OCI-LY1 (cell line): ENCODE data around the gene CERS6.
"Not testable (repeated sequence)": the region's sequence is repeated elsewhere in the genome, so short reads cannot be mapped to it uniquely, and the experiment has no call there.

Source experiments
- H2AFZ ChIP-seq: fragments of 200-600 bp; sonication (generic), shearing (Covaris generic); 2 replicates; pipeline ENCODE4 v1.6.0; 2014; ENCODE audit warnings: antibody characterized with exemption, mild to moderate bottlenecking, low read length
- H3F3A ChIP-seq: fragments of 200-600 bp; sonication (generic), shearing (Covaris generic); 2 replicates; pipeline ENCODE4 v1.6.0; 2014; ENCODE audit warnings: mild to moderate bottlenecking, antibody characterized with exemption, low read length, moderate library complexity; ENCODE audit not compliant: insufficient read depth
- H3K27ac ChIP-seq: fragments of 200-600 bp; sonication (generic); 2 replicates; pipeline ENCODE4 v1.5.1; 2014; ENCODE audit warnings: low read length, mixed run types, mild to moderate bottlenecking, low read depth; ENCODE audit not compliant: poor library complexity, severe bottlenecking
- H3K27me3 ChIP-seq: fragments of 200-600 bp; sonication (generic); 2 replicates; pipeline ENCODE4 v1.6.0; 2014; ENCODE audit warnings: antibody characterized with exemption, mild to moderate bottlenecking, low read length, moderate library complexity; ENCODE audit not compliant: insufficient read depth
- H3K36me3 ChIP-seq: fragments of 200-600 bp; sonication (generic); 2 replicates; pipeline ENCODE4 v1.6.1; 2014; ENCODE audit warnings: mild to moderate bottlenecking, antibody characterized with exemption, low read length, moderate library complexity, mixed read lengths; ENCODE audit not compliant: insufficient read depth
- H3K4me1 ChIP-seq: fragments of 200-600 bp; sonication (generic); 2 replicates; pipeline ENCODE4 v1.5.1; 2014; ENCODE audit warnings: mild to moderate bottlenecking, low read length, moderate library complexity; ENCODE audit not compliant: insufficient read depth, severe bottlenecking
- H3K4me2 ChIP-seq: fragments of 200-600 bp; sonication (generic), shearing (Covaris generic); 2 replicates; pipeline ENCODE4 v1.6.1; 2014; ENCODE audit warnings: low read length
- H3K4me3 ChIP-seq: fragments of 200-600 bp; sonication (generic); 2 replicates; pipeline ENCODE4 v1.5.1; 2014; ENCODE audit warnings: low read length, low read depth, mild to moderate bottlenecking, mixed read lengths; ENCODE audit not compliant: poor library complexity, severe bottlenecking
- H3K79me2 ChIP-seq: fragments of 200-600 bp; shearing (Covaris generic); 2 replicates; pipeline ENCODE4 v1.6.1; 2016; ENCODE audit warnings: mixed run types, low read length, mixed read lengths; ENCODE audit not compliant: insufficient read depth
- H3K9ac ChIP-seq: fragments of 200-600 bp; sonication (generic), shearing (Covaris generic); 2 replicates; pipeline ENCODE4 v1.6.1; 2014; ENCODE audit warnings: mild to moderate bottlenecking, low read length, mixed read lengths
- H3K9me2 ChIP-seq: fragments of 200-600 bp; sonication (generic), shearing (Covaris generic); 2 replicates; pipeline ENCODE4 v1.6.1; 2014; ENCODE audit warnings: low read depth, mild to moderate bottlenecking, low read length, mixed read lengths
- H3K9me3 ChIP-seq: fragments of 200-600 bp; shearing (Covaris generic); 2 replicates; pipeline ENCODE4 v1.6.1; 2014; ENCODE audit warnings: low read length, mixed read lengths
- H4K20me1 ChIP-seq: fragments of 200-600 bp; sonication (generic), shearing (Covaris generic); 2 replicates; pipeline ENCODE4 v1.6.0; 2016; ENCODE audit warnings: mild to moderate bottlenecking, low read length; ENCODE audit not compliant: insufficient read depth
- EZH2 ChIP-seq: fragments of 200-600 bp; sonication (generic), shearing (Covaris generic); IDR thresholded peaks from 2 replicates; pipeline ENCODE4 v1.8.0; 2017; ENCODE audit warnings: borderline replicate concordance, mixed run types, mild to moderate bottlenecking, antibody characterized with exemption, low read length, moderate library complexity, mixed read lengths
- TF ChIP-seq, protein P1 (sequence below): fragments of 200-600 bp; sonication (generic), shearing (Covaris generic); IDR thresholded peaks from 2 replicates; pipeline ENCODE4 v1.5.1; 2017; ENCODE audit warnings: mild to moderate bottlenecking, antibody characterized with exemption, low read length, moderate library complexity, mixed read lengths

The CERS6 gene

DNA sequence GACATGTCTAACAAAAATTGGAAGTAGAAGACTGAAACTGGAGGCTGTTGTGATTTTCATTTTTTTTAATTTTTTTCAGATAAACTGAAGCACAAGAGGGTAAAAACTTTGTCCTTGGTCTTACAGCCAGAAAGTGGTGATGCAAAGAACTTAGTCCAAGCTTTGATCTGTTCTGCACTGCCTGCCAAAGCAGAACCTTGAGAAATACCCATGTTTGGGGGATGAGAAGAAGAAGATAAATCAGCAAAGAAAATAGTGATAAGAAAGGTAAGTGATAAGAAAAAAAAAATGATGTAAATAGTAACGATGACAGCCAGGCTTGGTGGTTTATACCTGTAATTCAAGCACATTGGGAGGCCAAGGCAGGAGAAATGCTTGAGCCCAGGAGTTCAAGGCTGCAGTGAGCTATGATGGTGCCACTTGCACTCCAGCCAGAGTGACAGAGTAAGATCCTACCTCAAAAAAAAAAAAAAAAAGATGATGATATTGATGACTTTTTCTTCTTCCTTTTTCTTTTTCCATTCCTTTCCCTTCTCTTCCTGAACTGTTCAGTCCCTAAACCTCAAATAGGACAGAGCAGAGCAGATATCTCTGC lies 331.8 kb downstream of the CERS6 start:
- H3K4me3 ChIP-seq = no peak overlapping the region
- H3K27ac ChIP-seq = no peak overlapping the region
- no peak overlapping the region for H3K4me2 ChIP-seq
- no peaks in the 10 kb centered on the region for H3K9me2 ChIP-seq
- H3K4me1 ChIP-seq = no peaks in the 10 kb centered on the region
- H3K27me3 ChIP-seq = no peaks in the 10 kb centered on the region
- no peaks in the 10 kb centered on the region for H3K79me2 ChIP-seq
- H3F3A ChIP-seq = no peaks in the 10 kb centered on the region
- TF ChIP-seq, protein P1, sequence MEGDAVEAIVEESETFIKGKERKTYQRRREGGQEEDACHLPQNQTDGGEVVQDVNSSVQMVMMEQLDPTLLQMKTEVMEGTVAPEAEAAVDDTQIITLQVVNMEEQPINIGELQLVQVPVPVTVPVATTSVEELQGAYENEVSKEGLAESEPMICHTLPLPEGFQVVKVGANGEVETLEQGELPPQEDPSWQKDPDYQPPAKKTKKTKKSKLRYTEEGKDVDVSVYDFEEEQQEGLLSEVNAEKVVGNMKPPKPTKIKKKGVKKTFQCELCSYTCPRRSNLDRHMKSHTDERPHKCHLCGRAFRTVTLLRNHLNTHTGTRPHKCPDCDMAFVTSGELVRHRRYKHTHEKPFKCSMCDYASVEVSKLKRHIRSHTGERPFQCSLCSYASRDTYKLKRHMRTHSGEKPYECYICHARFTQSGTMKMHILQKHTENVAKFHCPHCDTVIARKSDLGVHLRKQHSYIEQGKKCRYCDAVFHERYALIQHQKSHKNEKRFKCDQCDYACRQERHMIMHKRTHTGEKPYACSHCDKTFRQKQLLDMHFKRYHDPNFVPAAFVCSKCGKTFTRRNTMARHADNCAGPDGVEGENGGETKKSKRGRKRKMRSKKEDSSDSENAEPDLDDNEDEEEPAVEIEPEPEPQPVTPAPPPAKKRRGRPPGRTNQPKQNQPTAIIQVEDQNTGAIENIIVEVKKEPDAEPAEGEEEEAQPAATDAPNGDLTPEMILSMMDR = no peak
- TF ChIP-seq EZH2 = no peak
- no peaks in the 10 kb centered on the region for H4K20me1 ChIP-seq
- no peaks in the 10 kb centered on the region for H3K36me3 ChIP-seq
- H2AFZ ChIP-seq = no peak overlapping the region
- no peaks in the 10 kb centered on the region for H3K9me3 ChIP-seq
- no peak overlapping the region for H3K9ac ChIP-seq

DNA sequence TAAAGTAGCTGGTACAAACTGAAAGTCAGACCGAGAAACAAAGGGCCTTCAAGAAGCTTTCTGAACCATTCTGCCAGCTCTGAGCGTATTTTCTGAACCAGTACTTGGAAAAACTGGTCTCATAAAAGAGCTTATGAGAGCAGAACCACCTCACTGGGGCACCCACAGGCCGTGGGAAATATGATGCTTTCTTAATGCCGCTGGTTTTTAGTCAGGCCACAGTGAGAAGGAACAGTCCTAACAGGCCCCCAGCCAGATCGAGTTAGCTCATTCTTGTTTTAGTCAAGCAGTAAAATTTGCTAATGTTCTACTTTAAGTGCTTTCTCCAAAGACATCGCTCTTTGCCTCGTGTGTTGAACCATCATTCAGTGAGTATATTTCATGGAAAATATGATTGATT lies 333.7 kb downstream of the CERS6 start:
- TF ChIP-seq, protein P1 = no peak
- TF ChIP-seq EZH2 = no peak
- Histone ChIP-seq H3K4me2 (no peak overlapping the region), H3K79me2 (no peaks in the 10 kb centered on the region), H3K9me3 (no peaks in the 10 kb centered on the region), H3K4me1 (no peaks in the 10 kb centered on the region), H2AFZ (no peak overlapping the region), H3K27me3 (no peaks in the 10 kb centered on the region), H3K9me2 (no peaks in the 10 kb centered on the region), H3K4me3 (no peak overlapping the region), H3K9ac (no peak overlapping the region), H3K27ac (no peak overlapping the region), H4K20me1 (no peaks in the 10 kb centered on the region), H3F3A (no peaks in the 10 kb centered on the region), H3K36me3 (no peaks in the 10 kb centered on the region)

DNA sequence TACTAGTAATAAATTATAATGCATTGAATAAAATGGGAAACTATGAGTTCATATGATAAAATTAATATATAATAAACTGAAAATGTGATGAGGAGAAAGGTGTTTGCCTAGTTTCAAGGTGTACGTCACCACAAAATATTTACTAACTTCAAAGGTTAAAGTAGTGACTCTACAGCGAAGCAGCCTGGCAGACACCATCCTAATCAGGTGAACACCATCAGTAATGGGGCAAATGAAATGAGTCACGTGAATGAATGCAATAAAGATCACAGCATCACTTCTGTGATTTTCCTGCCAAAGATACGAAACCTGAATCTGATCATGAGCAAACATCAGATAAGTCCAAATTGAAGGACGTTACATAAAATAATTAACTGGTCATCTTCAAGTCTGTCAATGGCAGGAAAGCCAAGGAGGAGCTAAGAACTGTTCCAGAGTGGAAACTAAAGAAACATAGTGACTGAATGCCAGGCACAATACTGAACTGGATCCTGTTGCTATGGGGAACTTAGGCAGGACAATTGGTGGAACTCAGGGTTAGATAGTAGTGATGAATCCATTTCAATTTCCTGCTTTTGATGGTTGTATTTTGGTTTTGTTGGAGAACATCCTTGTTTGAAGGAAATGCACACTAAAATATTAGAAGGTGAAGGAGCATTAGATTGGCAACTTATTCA lies 334.3 kb downstream of the CERS6 start:
- Histone ChIP-seq H3K4me1 (no peaks in the 10 kb centered on the region), H3K79me2 (no peaks in the 10 kb centered on the region), H3K9ac (no peak overlapping the region), H3K4me3 (no peak overlapping the region), H3K27ac (no peak overlapping the region), H3K36me3 (no peaks in the 10 kb centered on the region), H2AFZ (no peak overlapping the region), H3F3A (no peaks in the 10 kb centered on the region), H3K27me3 (no peaks in the 10 kb centered on the region), H3K9me2 (no peaks in the 10 kb centered on the region), H3K4me2 (no peak overlapping the region), H3K9me3 (no peaks in the 10 kb centered on the region), H4K20me1 (no peaks in the 10 kb centered on the region)
- TF ChIP-seq, protein P1 = no peak
- no peak for TF ChIP-seq EZH2

DNA sequence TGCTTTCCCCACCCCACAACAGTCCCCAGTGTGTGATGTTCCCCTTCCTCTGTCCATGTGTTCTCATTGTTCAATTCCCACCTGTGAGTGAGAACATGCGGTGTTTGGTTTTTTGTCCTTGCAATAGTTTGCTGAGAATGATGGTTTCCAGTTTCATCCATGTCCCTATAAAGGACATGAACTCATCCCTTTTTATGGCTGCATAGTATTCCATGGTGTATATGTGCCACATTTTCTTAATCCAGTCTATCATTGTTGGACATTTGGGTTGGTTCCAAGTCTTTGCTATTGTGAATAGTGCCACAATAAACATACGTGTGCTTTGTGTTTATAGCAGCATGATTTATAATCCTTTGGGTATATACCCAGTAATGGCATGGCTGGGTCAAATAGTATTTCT lies 335.1 kb downstream of the CERS6 start:
- not testable (repeated sequence) for H2AFZ ChIP-seq, H4K20me1 ChIP-seq, H3F3A ChIP-seq, H3K27me3 ChIP-seq, H3K9ac ChIP-seq, H3K27ac ChIP-seq, H3K9me3 ChIP-seq, H3K9me2 ChIP-seq, H3K4me3 ChIP-seq, H3K4me2 ChIP-seq, H3K36me3 ChIP-seq, H3K79me2 ChIP-seq, H3K4me1 ChIP-seq
